NK-92 treated with Interleukin-12 subunit alpha and Interleukin-12 subunit beta, amount 100 ng/mL, for 24 hours (cell line): Measurements from ENCODE around the gene CCDC142.
"Not testable (repeated sequence)": the region's sequence is repeated elsewhere in the genome, so short reads cannot be mapped to it uniquely, and the experiment has no call there.

Experiments
- DNase-seq: peaks from one replicate; lab custom pipeline; 2025; lab: John Stamatoyannopoulos, UW

Gene CCDC142

GRCh38 chr2:74442483-74443297 lies 40.1 kb downstream of the CCDC142 start:
- DNase-seq, result not testable (repeated sequence)

GRCh38 chr2:74441690-74442482 lies 40.9 kb downstream of the CCDC142 start, which contains the start of gene RTKN:
TSS of gene RTKN (minus strand) at chr2:74441937. CDS start at chr2:74441816, 121 bp downstream.
- no peak for DNase-seq

- DNase-seq, result no peak
Measured at GRCh38 chr2:74441170-74441689, 41.6 kb downstream of the CCDC142 start.

- DNase-seq, result no peak
Measured at GRCh38 chr2:74440378-74441169, 42.2 kb downstream of the CCDC142 start.

GRCh38 chr2:74439803-74440377 lies 42.9 kb downstream of the CCDC142 start:
- DNase-seq, result no peak

- no peak for DNase-seq
Measured at GRCh38 chr2:74439373-74439772, 43.4 kb downstream of the CCDC142 start.

GRCh38 chr2:74438248-74438647 lies 44.5 kb downstream of the CCDC142 start:
- no peak for DNase-seq

- no peak for DNase-seq
Measured at GRCh38 chr2:74436848-74437695, 45.7 kb downstream of the CCDC142 start.

- no peak for DNase-seq
Measured at GRCh38 chr2:74436111-74436805, 46.5 kb downstream of the CCDC142 start.

- DNase-seq, result no peak
Measured at GRCh38 chr2:74430502-74430901, 52.3 kb downstream of the CCDC142 start.

- no peak for DNase-seq
Measured at GRCh38 chr2:74429487-74430451, 53.0 kb downstream of the CCDC142 start.

- DNase-seq, result no peak
Measured at GRCh38 chr2:74428675-74429074, 54.1 kb downstream of the CCDC142 start.

GRCh38 chr2:74427551-74427950 lies 55.2 kb downstream of the CCDC142 start:
- no peak for DNase-seq

- DNase-seq, result no peak
Measured at GRCh38 chr2:74426181-74426758, 56.5 kb downstream of the CCDC142 start.

GRCh38 chr2:74425523-74425922 lies 57.3 kb downstream of the CCDC142 start:
- DNase-seq, result no peak

GRCh38 chr2:74424995-74425406 lies 57.8 kb downstream of the CCDC142 start:
- no peak for DNase-seq

GRCh38 chr2:74424139-74424992 lies 58.4 kb downstream of the CCDC142 start:
- no peak for DNase-seq
